ENCODE results near the gene SFXN4. TPM values are rescaled to one million over a fixed set of nuclear protein-coding genes. Genes with fewer than 3 reads are reported as not detected.
A peak's percentile ranks its signal among the peaks of the same experiment; 100 is the strongest.

SFXN4 gene
- total and polyA plus RNA-seq, 2 donors from 2014 or later = 21.9 to 59.7 TPM

GRCh38 chr10:119104654-119105015 lies 60.9 kb downstream of the SFXN4 start:
- DNase-seq = peak; percentile 51 to 77 (median 70)
- H3K4me3 ChIP-seq (ENCODE audit: low read length in 3 of 3) = peak overlapping the region; percentile 48 to 75 (median 69)
- peaks cover 0 to 3% (median 0%) of the 10 kb centered on the region in 3 donors for H3K36me3 ChIP-seq (ENCODE audit: control insufficient read depth in 2 of 3, insufficient read depth in 3 of 3, low read length in 3 of 3)
- peaks cover 3 to 6% (median 4%) of the 10 kb centered on the region in 3 donors for H3K4me1 ChIP-seq (ENCODE audit: control insufficient read depth in 2 of 3, insufficient read depth in 2 of 3, low read depth in 1 of 3, low read length in 3 of 3)
- no peak for FAIRE-seq
- intact Hi-C loops (cut with DNase I) = no loop called here
- H3K9me3 ChIP-seq (ENCODE audit: control insufficient read depth in 2 of 3, insufficient read depth in 1 of 3, low read length in 3 of 3) = no peaks in the 10 kb centered on the region
- H3K27me3 ChIP-seq (ENCODE audit: control insufficient read depth, insufficient read depth, low read length) = no peaks in the 10 kb centered on the region
- peak overlapping the region; percentile 19 to 85 (median 73) for H3K9ac ChIP-seq (ENCODE audit: low read length in 3 of 3)
- no peak for TF ChIP-seq CTCF (IDR thresholded peaks at IDR 0.05; ENCODE audit: borderline replicate concordance, extremely low read depth, insufficient read depth)
- peak overlapping the region in 1 of 2 donors; percentile 37 for H3K27ac ChIP-seq (ENCODE audit: low read depth in 2 of 2, low read length in 2 of 2)

DNA sequence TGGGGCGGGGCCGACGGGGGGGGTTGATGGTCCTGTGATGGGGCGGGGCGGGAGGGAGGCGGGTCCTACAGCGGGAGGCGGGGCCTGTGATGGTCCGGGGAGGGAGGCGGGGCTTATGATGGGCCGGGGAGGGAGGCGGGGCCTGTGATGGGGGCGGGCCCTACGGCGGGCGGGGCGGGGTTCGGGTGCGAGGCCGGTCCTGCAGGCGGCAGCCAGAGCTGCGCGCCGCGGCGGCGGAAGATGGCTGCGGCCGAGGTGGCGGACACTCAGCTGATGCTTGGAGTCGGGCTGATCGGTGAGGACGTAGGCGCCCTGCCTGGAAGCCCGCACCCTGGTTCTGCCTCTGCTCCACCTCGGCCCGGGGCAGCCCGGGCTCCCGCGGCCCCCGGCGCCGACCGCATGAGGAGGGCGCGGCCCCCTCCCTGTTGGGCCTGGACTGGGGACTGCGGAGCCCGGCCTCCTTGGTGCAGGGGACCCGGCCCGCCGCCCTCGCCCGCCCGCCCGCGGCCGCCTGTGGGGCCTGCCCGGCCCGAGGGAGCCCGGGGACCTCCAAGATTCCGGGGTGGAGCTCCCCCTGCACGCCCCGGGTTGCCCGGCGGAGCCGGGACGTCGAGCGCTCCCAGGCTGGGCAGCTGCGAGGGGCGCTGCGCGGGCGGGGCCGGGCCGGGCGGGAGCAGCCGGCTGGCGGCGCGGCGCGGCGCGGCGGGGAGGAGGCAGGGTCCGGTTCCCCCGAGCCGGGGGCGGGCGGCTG lies 61.4 kb downstream of the SFXN4 start, which contains the start of gene DENND10:
Gene DENND10 (plus strand): TSS at position 211 of the 751 bp plus-strand sequence. CDS start 30 bp downstream, at position 241.
- peaks cover 0 to 1% (median 0%) of the 10 kb centered on the region in 3 donors for H3K36me3 ChIP-seq (ENCODE audit: control insufficient read depth in 2 of 3, insufficient read depth in 3 of 3, low read length in 3 of 3)
- peak within 1 kb of the TSS; percentile 19 to 85 (median 73) for H3K9ac ChIP-seq (ENCODE audit: low read length in 3 of 3)
- DNase-seq (peak; percentile 86 to 95 (median 91)), FAIRE-seq (no peak)
- peak within 1 kb of the TSS in 1 of 2 donors; percentile 59 for H3K27ac ChIP-seq (ENCODE audit: low read depth in 2 of 2, low read length in 2 of 2)
- no peaks in the 10 kb centered on the region for H3K27me3 ChIP-seq (ENCODE audit: control insufficient read depth, insufficient read depth, low read length)
- intact Hi-C loops (cut with DNase I) = no loop called here
- H3K9me3 ChIP-seq (ENCODE audit: control insufficient read depth in 2 of 3, insufficient read depth in 1 of 3, low read length in 3 of 3) = no peaks in the 10 kb centered on the region
- no peak for TF ChIP-seq CTCF (IDR thresholded peaks at IDR 0.05; ENCODE audit: borderline replicate concordance, extremely low read depth, insufficient read depth)
- peaks cover 3 to 6% (median 4%) of the 10 kb centered on the region in 3 donors for H3K4me1 ChIP-seq (ENCODE audit: control insufficient read depth in 2 of 3, insufficient read depth in 2 of 3, low read depth in 1 of 3, low read length in 3 of 3)
- peak within 1 kb of the TSS; percentile 48 to 75 (median 69) for H3K4me3 ChIP-seq (ENCODE audit: low read length in 3 of 3)

- H3K4me3 ChIP-seq (ENCODE audit: low read length in 3 of 3) = peak overlapping the region in 1 of 3 donors; percentile 23
- H3K36me3 ChIP-seq (ENCODE audit: control insufficient read depth in 2 of 3, insufficient read depth in 3 of 3, low read length in 3 of 3) = no peaks in the 10 kb centered on the region
- FAIRE-seq = no peak
- H3K27ac ChIP-seq (ENCODE audit: low read depth in 2 of 2, low read length in 2 of 2) = peak overlapping the region in 1 of 2 donors; percentile 59
- peak in 1 of 5 donors; percentile 57 for DNase-seq
- no peaks in the 10 kb centered on the region for H3K9me3 ChIP-seq (ENCODE audit: control insufficient read depth in 2 of 3, insufficient read depth in 1 of 3, low read length in 3 of 3)
- H3K27me3 ChIP-seq (ENCODE audit: control insufficient read depth, insufficient read depth, low read length) = no peaks in the 10 kb centered on the region
- peak overlapping the region in 1 of 3 donors; percentile 22 for H3K9ac ChIP-seq (ENCODE audit: low read length in 3 of 3)
- intact Hi-C loops (cut with DNase I) = no loop called here
- TF ChIP-seq CTCF (IDR thresholded peaks at IDR 0.05; ENCODE audit: borderline replicate concordance, extremely low read depth, insufficient read depth) = no peak
- H3K4me1 ChIP-seq (ENCODE audit: control insufficient read depth in 2 of 3, insufficient read depth in 2 of 3, low read depth in 1 of 3, low read length in 3 of 3) = peaks cover 3 to 6% (median 4%) of the 10 kb centered on the region in 3 donors
Observed at GRCh38 chr10:119103241-119103902, 62.1 kb downstream of the SFXN4 start.
